Hepatocyte (in vitro differentiated cells): Measurements from ENCODE around the gene UPK1B.

ENCODE experiments used
- CTCF ChIP-seq: fragments of 200-600 bp; sonication (generic); IDR thresholded peaks from 2 replicates; pipeline ENCODE4 v1.5.1; 2016; ENCODE audit warnings: antibody characterized with exemption, mild to moderate bottlenecking; ENCODE audit not compliant: poor library complexity
- EZH2phosphoT487 ChIP-seq: fragments of 200-600 bp; sonication (generic); IDR thresholded peaks from one replicate; pipeline ENCODE4 v1.6.1; 2018; ENCODE audit warnings: antibody characterized with exemption, mild to moderate bottlenecking, low read depth, moderate library complexity; ENCODE audit not compliant: unreplicated experiment, severe bottlenecking

- TF ChIP-seq CTCF (no peak), EZH2phosphoT487 (no peak)
These were observed 47.5 kb upstream of the UPK1B start for GRCh38 chr3:119125742-119126504.
